BLaER1 (cell line): ENCODE measurements around the gene DHX34.

Experiments
- H3K27ac ChIP-seq: shearing (Covaris generic); formaldehyde crosslinking; 2 replicates; pipeline ENCODE4 v1.8.1; 2022
- H3K27me3 ChIP-seq: shearing (Covaris generic); formaldehyde crosslinking; 2 replicates; pipeline ENCODE4 v1.8.1; 2022
- H3K36me3 ChIP-seq: shearing (Covaris generic); formaldehyde crosslinking; 2 replicates; pipeline ENCODE4 v1.8.1; 2022
- H3K4me1 ChIP-seq: shearing (Covaris generic); formaldehyde crosslinking; 2 replicates; pipeline ENCODE4 v1.8.1; 2022
- H3K4me2 ChIP-seq: shearing (Covaris generic); formaldehyde crosslinking; 2 replicates; pipeline ENCODE4 v1.8.1; 2022
- H3K4me3 ChIP-seq: shearing (Covaris generic); formaldehyde crosslinking; 2 replicates; pipeline ENCODE4 v1.8.1; 2022
- H3K9ac ChIP-seq: shearing (Covaris generic); formaldehyde crosslinking; 2 replicates; pipeline ENCODE4 v1.8.1; 2022
- H3K9me3 ChIP-seq: shearing (Covaris generic); formaldehyde crosslinking; 2 replicates; pipeline ENCODE4 v1.8.1; 2022
- H4K20me1 ChIP-seq: shearing (Covaris generic); formaldehyde crosslinking; 2 replicates; pipeline ENCODE4 v1.8.1; 2022
- Cebpa-rat ChIP-seq: shearing (Covaris generic); IDR thresholded peaks from 2 replicates; pipeline ENCODE4 v1.8.1; 2022

DHX34 gene

GRCh38 chr19:47423203-47423882 lies 74.2 kb downstream of the DHX34 start:
- Histone ChIP-seq H3K9me3 (no peaks in the 10 kb centered on the region), H3K36me3 (no peaks in the 10 kb centered on the region), H3K4me1 (peaks cover 56% of the 10 kb centered on the region), H3K4me3 (no peak overlapping the region), H4K20me1 (peaks cover 51% of the 10 kb centered on the region), H3K4me2 (no peak overlapping the region), H3K27ac (no peak overlapping the region), H3K27me3 (peaks cover 86% of the 10 kb centered on the region), H3K9ac (no peak overlapping the region)
- TF ChIP-seq Cebpa-rat: no peak

GRCh38 chr19:47427241-47428176 lies 78.4 kb downstream of the DHX34 start:
- peaks cover 29% of the 10 kb centered on the region; the same call in 1 of the 2 replicates for H4K20me1 ChIP-seq
- peak overlapping the region; percentile 97 for H3K4me2 ChIP-seq
- peaks cover 85% of the 10 kb centered on the region for H3K27me3 ChIP-seq
- H3K27ac ChIP-seq: no peak overlapping the region
- peak overlapping the region; percentile 55; the same call in 1 of the 2 replicates for H3K4me3 ChIP-seq
- no peak overlapping the region for H3K9ac ChIP-seq
- TF ChIP-seq Cebpa-rat: no peak
- peaks cover 44% of the 10 kb centered on the region for H3K4me1 ChIP-seq
- no peaks in the 10 kb centered on the region for H3K36me3 ChIP-seq
- H3K9me3 ChIP-seq: no peaks in the 10 kb centered on the region

- H3K27me3 ChIP-seq: peaks cover 85% of the 10 kb centered on the region
- H3K4me1 ChIP-seq: peaks cover 49% of the 10 kb centered on the region
- peaks cover 8% of the 10 kb centered on the region; the same call in 1 of the 2 replicates for H3K9me3 ChIP-seq
- no peak overlapping the region for H3K27ac ChIP-seq
- H3K9ac ChIP-seq: no peak overlapping the region
- peaks cover 29% of the 10 kb centered on the region; the same call in 1 of the 2 replicates for H4K20me1 ChIP-seq
- no peaks in the 10 kb centered on the region for H3K36me3 ChIP-seq
- TF ChIP-seq Cebpa-rat: no peak
- peak overlapping the region; percentile 97 for H3K4me2 ChIP-seq
- peak overlapping the region; percentile 55 for H3K4me3 ChIP-seq
Observed at GRCh38 chr19:47428177-47428894, 79.2 kb downstream of the DHX34 start.

GRCh38 chr19:47429140-47429793 lies 80.2 kb downstream of the DHX34 start:
- peaks cover 49% of the 10 kb centered on the region for H3K4me1 ChIP-seq
- H3K9me3 ChIP-seq: peaks cover 10% of the 10 kb centered on the region; the same call in 1 of the 2 replicates
- no peak overlapping the region for H3K9ac ChIP-seq
- H3K36me3 ChIP-seq: no peaks in the 10 kb centered on the region
- peaks cover 81% of the 10 kb centered on the region for H3K27me3 ChIP-seq
- TF ChIP-seq Cebpa-rat: no peak
- peaks cover 24% of the 10 kb centered on the region; the same call in 1 of the 2 replicates for H4K20me1 ChIP-seq
- H3K4me2 ChIP-seq: peak overlapping the region; percentile 97
- H3K4me3 ChIP-seq: no peak overlapping the region
- no peak overlapping the region for H3K27ac ChIP-seq

GRCh38 chr19:47430041-47430802 lies 81.1 kb downstream of the DHX34 start:
- H4K20me1 ChIP-seq: peaks cover 24% of the 10 kb centered on the region; the same call in 1 of the 2 replicates
- no peak overlapping the region for H3K9ac ChIP-seq
- TF ChIP-seq Cebpa-rat: no peak
- peaks cover 10% of the 10 kb centered on the region; the same call in 1 of the 2 replicates for H3K9me3 ChIP-seq
- no peaks in the 10 kb centered on the region for H3K36me3 ChIP-seq
- peaks cover 54% of the 10 kb centered on the region for H3K4me1 ChIP-seq
- H3K27ac ChIP-seq: no peak overlapping the region
- H3K4me3 ChIP-seq: 0 out of 2 replicates have a peak overlapping the region, but pooled peaks have one; percentile 38
- H3K27me3 ChIP-seq: peaks cover 78% of the 10 kb centered on the region
- H3K4me2 ChIP-seq: peak overlapping the region; percentile 97

- Histone ChIP-seq H3K9me3 (peaks cover 10% of the 10 kb centered on the region; the same call in 1 of the 2 replicates), H3K4me2 (peak overlapping the region; percentile 35), H3K4me3 (no peak overlapping the region), H3K27ac (no peak overlapping the region), H4K20me1 (peaks cover 35% of the 10 kb centered on the region), H3K36me3 (no peaks in the 10 kb centered on the region), H3K27me3 (peaks cover 61% of the 10 kb centered on the region), H3K4me1 (peaks cover 68% of the 10 kb centered on the region), H3K9ac (no peak overlapping the region)
- TF ChIP-seq Cebpa-rat: no peak
Observed at GRCh38 chr19:47432091-47432490, 83.0 kb downstream of the DHX34 start.
